Measurements from ENCODE around the gene EPHB2.
"Not testable (repeated sequence)": the region's sequence is repeated elsewhere in the genome, so short reads cannot be mapped to it uniquely, and the experiment has no call there.

The EPHB2 gene

DNA sequence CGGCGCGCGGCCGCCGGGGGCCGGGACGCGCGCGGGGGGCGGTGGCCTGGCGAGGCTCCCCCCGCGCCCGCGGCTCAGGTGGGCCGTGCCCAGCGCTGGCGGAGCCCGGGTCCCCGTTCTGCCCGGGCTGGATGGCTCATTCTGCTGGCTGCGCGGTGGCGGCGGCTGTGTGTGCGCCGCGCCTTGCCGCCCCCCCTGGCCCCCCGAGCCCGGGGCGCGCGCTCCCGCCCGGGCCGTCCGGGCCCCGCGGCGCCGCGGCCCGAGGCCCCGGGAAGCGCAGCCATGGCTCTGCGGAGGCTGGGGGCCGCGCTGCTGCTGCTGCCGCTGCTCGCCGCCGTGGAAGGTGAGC is at the start of gene EPHB2:
Gene EPHB2, plus strand, starts transcription at position 139 of the 349 bp plus-strand sequence. Its CDS starts 144 bp downstream, at position 283.
- DNase-seq (ENCODE audit: extremely low read depth, insufficient read length), result no peak
- Histone ChIP-seq H3K4me3 (replicated peaks; ENCODE audit: low read depth, low read length) (peak within 1 kb of the TSS; percentile 25), H3K27me3 (replicated peaks; ENCODE audit: control insufficient read depth, insufficient read depth, low read length) (peaks cover 3% of the 10 kb centered on the region), H3K36me3 (ENCODE audit: control insufficient read depth, insufficient read depth, low read length) (no peaks in the 10 kb centered on the region)
- TF ChIP-seq CTCF (IDR thresholded peaks at IDR 0.05; ENCODE audit: insufficient read depth, low read length, poor library complexity, severe bottlenecking), result no peak

- H3K27me3 ChIP-seq (replicated peaks; ENCODE audit: control insufficient read depth, insufficient read depth, low read length), result no peaks in the 10 kb centered on the region
- H3K4me3 ChIP-seq (replicated peaks; ENCODE audit: low read depth, low read length), result no peak overlapping the region
- no peak for DNase-seq (ENCODE audit: extremely low read depth, insufficient read length)
- TF ChIP-seq CTCF (IDR thresholded peaks at IDR 0.05; ENCODE audit: insufficient read depth, low read length, poor library complexity, severe bottlenecking), result no peak
- H3K36me3 ChIP-seq (ENCODE audit: control insufficient read depth, insufficient read depth, low read length), result no peaks in the 10 kb centered on the region
Observed at GRCh38 chr1:22661880-22662279, 48.8 kb upstream of the EPHB2 start.

- Histone ChIP-seq H3K4me3 (replicated peaks; ENCODE audit: low read depth, low read length) (no peak overlapping the region), H3K36me3 (ENCODE audit: control insufficient read depth, insufficient read depth, low read length) (no peaks in the 10 kb centered on the region), H3K27me3 (replicated peaks; ENCODE audit: control insufficient read depth, insufficient read depth, low read length) (no peaks in the 10 kb centered on the region)
- TF ChIP-seq CTCF (IDR thresholded peaks at IDR 0.05; ENCODE audit: insufficient read depth, low read length, poor library complexity, severe bottlenecking), result no peak
- no peak for DNase-seq (ENCODE audit: extremely low read depth, insufficient read length)
Observed at GRCh38 chr1:22662318-22662717, 48.3 kb upstream of the EPHB2 start.

GRCh38 chr1:22662986-22663408 is 47.6 kb upstream of the EPHB2 start:
- H3K36me3 ChIP-seq (ENCODE audit: control insufficient read depth, insufficient read depth, low read length), result no peaks in the 10 kb centered on the region
- no peak overlapping the region for H3K4me3 ChIP-seq (replicated peaks; ENCODE audit: low read depth, low read length)
- DNase-seq (ENCODE audit: extremely low read depth, insufficient read length), result no peak
- no peaks in the 10 kb centered on the region for H3K27me3 ChIP-seq (replicated peaks; ENCODE audit: control insufficient read depth, insufficient read depth, low read length)
- TF ChIP-seq CTCF (IDR thresholded peaks at IDR 0.05; ENCODE audit: insufficient read depth, low read length, poor library complexity, severe bottlenecking), result no peak

- peak; percentile 27 for TF ChIP-seq CTCF (IDR thresholded peaks at IDR 0.05; ENCODE audit: insufficient read depth, low read length, poor library complexity, severe bottlenecking)
- Histone ChIP-seq H3K27me3 (replicated peaks; ENCODE audit: control insufficient read depth, insufficient read depth, low read length) (no peaks in the 10 kb centered on the region), H3K4me3 (replicated peaks; ENCODE audit: low read depth, low read length) (no peak overlapping the region), H3K36me3 (ENCODE audit: control insufficient read depth, insufficient read depth, low read length) (no peaks in the 10 kb centered on the region)
- DNase-seq (ENCODE audit: extremely low read depth, insufficient read length), result no peak
Observed at GRCh38 chr1:22665752-22666151, 44.9 kb upstream of the EPHB2 start.

- H3K27me3 ChIP-seq (replicated peaks; ENCODE audit: control insufficient read depth, insufficient read depth, low read length), result peaks cover 3% of the 10 kb centered on the region
Observed at GRCh38 chr1:22666412-22666811, 44.2 kb upstream of the EPHB2 start.

DNA sequence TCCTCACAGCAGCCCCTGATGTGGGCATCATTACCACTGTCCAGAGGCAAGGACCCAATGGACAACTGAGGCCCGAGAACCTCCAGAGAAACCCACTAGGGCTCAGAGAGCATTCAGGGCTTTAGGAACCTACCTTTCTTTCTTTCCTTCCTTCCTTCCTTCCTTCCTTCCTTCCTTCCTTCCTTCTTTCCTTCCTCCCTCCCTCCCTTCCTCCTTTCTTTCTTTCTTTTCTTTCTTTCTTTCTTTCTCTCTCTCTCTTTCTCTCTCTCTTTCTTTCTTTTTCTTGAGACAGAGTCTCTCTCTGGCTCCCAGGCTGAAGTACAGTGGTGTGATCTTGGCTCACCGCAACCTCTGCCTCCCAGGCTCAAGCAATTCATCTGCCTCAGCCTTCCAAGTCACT is 41.8 kb upstream of the EPHB2 start:
- not testable (repeated sequence) for H3K27me3 ChIP-seq (replicated peaks; ENCODE audit: control insufficient read depth, insufficient read depth, low read length); H3K4me3 ChIP-seq (replicated peaks; ENCODE audit: low read depth, low read length); DNase-seq (ENCODE audit: extremely low read depth, insufficient read length); H3K36me3 ChIP-seq (ENCODE audit: control insufficient read depth, insufficient read depth, low read length)

More at GRCh38 chr1:22666412-22666811, 44.2 kb upstream of the EPHB2 start:
- no peak for TF ChIP-seq CTCF (IDR thresholded peaks at IDR 0.05; ENCODE audit: insufficient read depth, low read length, poor library complexity, severe bottlenecking)
- DNase-seq (ENCODE audit: extremely low read depth, insufficient read length), result no peak
- Histone ChIP-seq H3K36me3 (ENCODE audit: control insufficient read depth, insufficient read depth, low read length) (no peaks in the 10 kb centered on the region), H3K4me3 (replicated peaks; ENCODE audit: low read depth, low read length) (no peak overlapping the region)

All from GM06990 (cell line).